Ovary (tissue), 9 donors: Measurements from ENCODE around the gene KRT76. TPM values are rescaled to one million over a fixed set of nuclear protein-coding genes. Genes with fewer than 3 reads are reported as not detected.

Experiments
- DNase-seq, 5 donors: peaks; one replicate each; pipeline ENCODE4 v3.0.0-alpha.2; 2019 to 2020
- H3K27ac ChIP-seq, 2 donors: fragments of 200-600 bp; one replicate each; pipeline versions ENCODE4 v1.5.1 to v1.8.0; 2019 to 2022
- H3K27me3 ChIP-seq: fragments of 200-600 bp; one replicate; pipeline ENCODE4 v1.8.0; 2022
- H3K36me3 ChIP-seq: fragments of 200-600 bp; sonication (generic); one replicate; pipeline ENCODE4 v1.5.1; 2019
- H3K4me1 ChIP-seq: one replicate; pipeline ENCODE4 v1.8.1; 2013; ENCODE audit warnings: mild to moderate bottlenecking, moderate library complexity; ENCODE audit not compliant: insufficient read depth
- H3K4me3 ChIP-seq: fragments of 200-600 bp; sonication (generic); one replicate; pipeline ENCODE4 v1.5.1; 2017
- H3K9me3 ChIP-seq, 2 donors: fragments of 200-600 bp in 1 of 2; sonication (generic) in 1 of 2; one replicate each; pipeline versions ENCODE4 v1.5.1 to v1.8.1; 2013 to 2019; ENCODE audit warnings: mild to moderate bottlenecking in 1 of 2, moderate library complexity in 1 of 2
- CTCF ChIP-seq, 3 donors: fragments of 450-650 bp in 2 of 3; fragments of 200-600 bp in 1 of 3; IDR thresholded peaks; one replicate each; pipeline versions ENCODE4 v1.5.1 to v1.8.0; 2016 to 2022; ENCODE audit warnings: antibody characterized with exemption in 3 of 3, mild to moderate bottlenecking in 1 of 3
- EP300 ChIP-seq: sonication (generic); formaldehyde crosslinking; IDR thresholded peaks from one replicate; pipeline ENCODE4 v1.6.1; 2017; ENCODE audit warnings: antibody characterized with exemption
- POLR2A ChIP-seq: fragments of 450-650 bp; IDR thresholded peaks from one replicate; pipeline ENCODE4 v1.6.1; 2017; ENCODE audit warnings: antibody characterized with exemption, mild to moderate bottlenecking, moderate library complexity
- WGBS, 3 donors: extraction: QIAGEN DNeasy Blood & Tissue Kit in 1 of 3; methylation state at CpG; one replicate each; pipeline versions ENCODE4 v1.1.5 to v1.1.7; 2013 to 2017; 5-methylcytosine and 5-hydroxymethylcytosine counted together
- intact Hi-C, 4 donors: fragments of 100-400 bp; cut with DNase I; formaldehyde crosslinking; loops; one replicate each; pipeline versions ENCODE4 v1.11.0 to v1.15.1; 2022 to 2023
- polyA plus RNA-seq, 2 donors: library from polyadenylated mRNA; stranded (reverse); fragments of 200-250 nt in 1 of 2; fragments of 350-450 nt in 1 of 2; fragmentation: Illumina TruSeq in 1 of 2; extraction: RNeasy Lipid Tissue Mini Kit (QIAGEN cat#74804) in 1 of 2; gene quantifications; one replicate each; pipeline ENCODE4 v1.2.3, GENCODE V29; 2013 to 2014
- total RNA-seq, 7 donors: library from RNA; depleted of rRNA in 2 of 7; stranded (reverse); fragments of >200 nt in 2 of 7; fragmentation: NEBNext Ultra II Directional in 3 of 7; extraction: Animal tissue kit (Norgen Biotek cat#: 25700) in 3 of 7; gene quantifications; one replicate each; pipeline versions ENCODE4 v1.1.0 to v1.2.4, GENCODE V29; 2016 to 2023
- donor health status: DM: no; HTN: no; CAD: no; lungs with moderate emphysema.
- donor health status: DM: no; HTN: no; CAD: no.
- donor health status: Bipolar disorder and iron deficiency.
- donor health status: DM: yes; HTN: yes; CAD: no.
- donor health status: DM: no; HTN: no; CAD: no.
- donor health status: DM: yes; HTN: yes; CAD: no.

Gene KRT76
- total and polyA plus RNA-seq, 9 donors: not detected

GRCh38 chr12:52756281-52756960, 20.7 kb downstream of the KRT76 start:
- no peak for TF ChIP-seq CTCF (IDR thresholded peaks at IDR 0.05)
- TF ChIP-seq POLR2A: no peak
- no peak for TF ChIP-seq EP300
- DNase-seq: no peak
- Histone ChIP-seq H3K27ac (no peak overlapping the region), H3K27me3 (no peaks in the 10 kb centered on the region), H3K4me1 (no peaks in the 10 kb centered on the region), H3K9me3 (no peaks in the 10 kb centered on the region), H3K4me3 (no peak overlapping the region), H3K36me3 (no peaks in the 10 kb centered on the region)
- WGBS, 3 donors: 74 to 82% (median 76%) methylated on average over 8 of the region's 8 CpGs
- intact Hi-C loops: no loop called here

- Histone ChIP-seq H3K4me3 (no peak overlapping the region), H3K27me3 (no peaks in the 10 kb centered on the region), H3K36me3 (no peaks in the 10 kb centered on the region), H3K9me3 (no peaks in the 10 kb centered on the region), H3K27ac (no peak overlapping the region), H3K4me1 (no peaks in the 10 kb centered on the region)
- 72 to 84% (median 74%) methylated on average over 3 of the region's 3 CpGs for WGBS, 3 donors
- intact Hi-C loops: no loop called here
- TF ChIP-seq POLR2A: no peak
- TF ChIP-seq CTCF (IDR thresholded peaks at IDR 0.05): no peak
- TF ChIP-seq EP300: no peak
- DNase-seq: no peak
Observed at GRCh38 chr12:52755533-52755932, 21.6 kb downstream of the KRT76 start.

- no peaks in the 10 kb centered on the region for H3K9me3 ChIP-seq
- H3K4me1 ChIP-seq: no peaks in the 10 kb centered on the region
- no peak overlapping the region for H3K4me3 ChIP-seq
- H3K27me3 ChIP-seq: no peaks in the 10 kb centered on the region
- intact Hi-C loops: no loop called here
- TF ChIP-seq EP300: no peak
- no peaks in the 10 kb centered on the region for H3K36me3 ChIP-seq
- DNase-seq: no peak
- H3K27ac ChIP-seq: no peak overlapping the region
Observed at GRCh38 chr12:52754135-52754534, 23.0 kb downstream of the KRT76 start.

GRCh38 chr12:52753283-52753682, 23.9 kb downstream of the KRT76 start:
- no peak overlapping the region for H3K4me3 ChIP-seq
- TF ChIP-seq EP300 (no peak), CTCF (IDR thresholded peaks at IDR 0.05) (no peak), POLR2A (no peak)
- H3K27ac ChIP-seq: no peak overlapping the region
- intact Hi-C loops: no loop called here
- H3K9me3 ChIP-seq: no peaks in the 10 kb centered on the region
- DNase-seq: no peak
- 77 to 80% (median 80%) methylated on average over 3 of the region's 3 CpGs for WGBS, 3 donors
- no peaks in the 10 kb centered on the region for H3K36me3 ChIP-seq
- H3K27me3 ChIP-seq: no peaks in the 10 kb centered on the region
- H3K4me1 ChIP-seq: no peaks in the 10 kb centered on the region

GRCh38 chr12:52752516-52752915, 24.6 kb downstream of the KRT76 start:
- Histone ChIP-seq H3K4me3 (no peak overlapping the region), H3K27ac (no peak overlapping the region), H3K36me3 (no peaks in the 10 kb centered on the region), H3K27me3 (no peaks in the 10 kb centered on the region), H3K4me1 (no peaks in the 10 kb centered on the region), H3K9me3 (no peaks in the 10 kb centered on the region)
- TF ChIP-seq POLR2A (no peak), CTCF (IDR thresholded peaks at IDR 0.05) (no peak), EP300 (no peak)
- intact Hi-C loops: no loop called here
- DNase-seq: no peak
- WGBS, 3 donors: 75 to 90% (median 77%) methylated on average over 2 of the region's 2 CpGs
